NCI-H1048 (cell line): Measurements from ENCODE around the gene TRIO.

Experiments used
- DNase-seq: peaks from one replicate; lab custom pipeline; 2025; lab: John Stamatoyannopoulos, UW

The TRIO gene

DNA sequence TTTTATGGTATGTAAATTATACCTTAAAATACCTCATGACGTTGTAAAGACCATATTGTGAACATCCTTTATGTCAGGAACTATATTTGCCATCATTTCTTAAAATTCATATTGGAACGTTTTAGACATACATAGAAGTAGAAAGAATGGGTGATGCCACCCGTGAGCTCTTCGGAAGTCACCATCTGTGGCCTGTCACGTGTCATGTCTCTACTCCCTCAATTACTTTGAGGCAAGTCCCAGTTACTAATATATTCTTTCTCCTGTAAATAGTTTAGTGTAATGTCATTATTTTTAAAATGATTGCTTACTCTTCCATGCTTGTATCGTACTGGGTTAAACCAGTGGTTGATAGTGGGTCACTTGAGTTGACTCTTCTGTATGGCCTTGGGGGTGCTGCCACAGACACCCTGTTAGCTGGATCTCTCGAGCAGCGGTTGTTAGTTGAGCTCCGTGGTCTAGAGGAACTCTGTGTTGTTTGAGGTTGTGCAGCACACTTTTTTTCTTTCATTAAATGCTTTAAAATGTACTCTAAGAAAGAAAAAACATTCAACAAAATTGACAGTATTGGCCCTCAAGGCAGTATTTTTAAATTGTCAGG, 66.2 kb downstream of the TRIO start:
- DNase-seq = no peak

- no peak for DNase-seq
These were observed 66.7 kb downstream of the TRIO start for GRCh38 chr5:14209836-14210235.

- DNase-seq = no peak
These were observed 67.6 kb downstream of the TRIO start for GRCh38 chr5:14210729-14211128.

DNA sequence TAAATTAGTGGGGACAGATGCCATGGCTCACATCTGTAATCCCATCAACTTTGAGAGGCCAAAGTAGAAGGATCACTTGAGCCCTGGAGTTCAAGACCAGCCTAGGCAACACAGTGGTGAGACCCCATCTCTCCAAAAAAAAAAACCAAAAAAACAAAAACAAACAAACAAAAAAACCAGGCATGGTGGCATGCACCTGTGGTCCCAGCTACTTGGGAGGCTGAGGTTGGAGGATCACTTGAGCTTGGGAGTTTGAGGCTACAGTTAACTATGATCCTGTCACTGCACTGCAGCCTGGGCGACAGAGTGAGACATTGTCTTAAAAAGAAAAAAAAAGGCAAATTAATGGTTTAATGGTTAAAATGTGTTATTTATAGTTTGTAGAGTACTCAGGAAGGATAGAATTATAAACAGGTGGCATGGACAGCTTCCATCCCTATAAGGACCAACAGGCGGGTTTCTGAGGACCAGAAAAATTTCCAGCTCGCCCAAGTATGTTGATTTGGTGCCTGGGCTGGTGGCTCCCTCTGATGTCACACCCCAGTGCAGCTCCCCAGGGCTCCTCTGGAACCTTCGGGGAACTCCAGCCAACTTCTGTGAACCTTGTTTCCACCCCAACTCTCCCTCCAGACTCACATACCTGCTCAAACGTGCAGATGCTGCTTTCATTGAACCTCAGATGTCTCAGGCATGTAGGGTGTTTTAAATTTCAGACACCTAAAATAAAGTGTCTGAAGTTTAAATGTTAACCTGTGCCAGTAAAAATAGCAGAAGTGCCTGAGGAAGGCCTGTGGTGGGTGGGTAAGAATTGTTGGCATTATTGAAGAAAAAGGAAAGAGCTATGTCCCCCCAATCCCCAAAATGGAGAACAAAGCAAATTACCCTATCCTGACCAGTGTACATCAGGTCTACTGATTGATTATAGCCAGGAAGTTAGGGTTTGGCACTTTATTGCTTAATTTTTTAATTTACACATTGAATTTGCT, 69.0 kb downstream of the TRIO start:
- DNase-seq = no peak

GRCh38 chr5:14212838-14213237, 69.7 kb downstream of the TRIO start:
- DNase-seq = no peak

DNA sequence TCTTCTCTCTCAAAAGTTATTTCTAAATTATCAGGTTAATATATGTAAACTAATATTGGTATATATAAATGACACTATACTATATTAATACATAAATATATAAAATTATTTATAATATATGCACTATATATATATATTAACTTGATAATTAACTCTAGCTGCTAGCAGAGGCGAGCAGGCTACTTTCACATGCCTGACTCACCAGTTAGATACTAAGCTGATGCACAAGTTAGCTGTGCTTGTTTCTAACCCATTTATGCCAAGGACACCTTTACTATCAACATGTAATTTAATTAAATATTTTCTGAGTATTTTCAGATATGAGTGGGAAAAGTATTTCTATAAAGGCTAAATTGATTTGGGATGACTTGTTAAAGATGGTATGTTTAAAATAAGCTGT, 70.1 kb downstream of the TRIO start:
- no peak for DNase-seq

GRCh38 chr5:14213813-14214585, 70.9 kb downstream of the TRIO start:
- no peak for DNase-seq

- DNase-seq = no peak
These were observed 72.8 kb downstream of the TRIO start for GRCh38 chr5:14215901-14216300.

GRCh38 chr5:14216372-14216771, 73.2 kb downstream of the TRIO start:
- DNase-seq = no peak

GRCh38 chr5:14216902-14217301, 73.8 kb downstream of the TRIO start:
- DNase-seq = no peak

- no peak for DNase-seq
These were observed 74.4 kb downstream of the TRIO start for GRCh38 chr5:14217587-14217986.

GRCh38 chr5:14218011-14218410, 74.9 kb downstream of the TRIO start:
- no peak for DNase-seq

DNA sequence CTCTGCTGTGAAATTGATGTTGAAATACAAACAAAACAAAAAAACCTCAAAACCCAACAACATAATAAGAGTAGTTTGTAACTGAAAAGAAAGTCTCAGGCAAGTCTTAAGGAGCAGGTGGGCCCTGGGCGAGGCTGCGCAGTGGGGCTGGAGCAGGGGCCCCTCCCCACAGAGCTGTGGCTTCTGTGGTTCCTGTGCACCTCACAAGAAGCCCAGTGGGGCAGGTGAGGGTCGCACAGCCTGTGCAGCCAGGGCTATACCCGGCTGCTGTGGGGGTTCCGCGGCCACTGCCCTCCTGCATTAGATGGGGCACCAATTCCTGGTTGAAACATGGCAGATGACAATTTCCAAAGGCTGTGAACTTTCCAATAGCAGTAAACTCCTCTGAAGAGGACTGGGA, 75.3 kb downstream of the TRIO start:
- no peak for DNase-seq

DNA sequence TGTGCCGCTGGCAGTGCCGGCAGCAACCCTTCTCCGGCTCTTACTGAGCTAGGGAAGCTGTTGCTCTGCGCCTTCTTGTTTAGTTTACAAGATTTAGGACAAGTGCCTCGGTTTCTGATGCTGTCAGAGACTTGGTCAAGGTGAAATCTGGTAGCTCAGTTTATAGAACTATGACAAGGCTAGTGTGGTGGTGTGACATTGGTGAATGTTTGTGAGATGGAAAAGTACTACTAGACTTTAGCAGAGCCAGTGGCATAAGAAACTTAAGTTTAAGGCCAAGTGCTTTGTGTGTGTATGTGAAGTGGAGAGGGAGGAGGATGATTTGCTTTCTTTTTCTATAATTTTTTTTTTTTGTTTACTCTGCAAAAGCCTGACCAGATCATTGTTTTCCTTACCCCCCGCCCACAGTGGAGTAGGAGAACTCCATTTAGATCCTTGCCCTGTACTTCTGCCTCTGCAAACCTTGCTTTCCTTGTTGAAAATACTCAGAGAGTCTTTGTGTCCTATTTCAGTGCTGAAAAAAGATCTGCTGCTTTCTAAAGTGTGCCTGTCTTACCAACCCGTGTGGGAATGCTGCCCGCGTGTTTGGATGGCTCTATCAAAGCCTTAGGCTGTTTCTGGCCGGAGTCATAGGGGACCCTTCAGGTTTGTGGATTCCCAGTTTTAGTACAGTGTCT, 75.9 kb downstream of the TRIO start:
- DNase-seq = no peak

GRCh38 chr5:14219800-14220512, 76.8 kb downstream of the TRIO start:
- no peak for DNase-seq

GRCh38 chr5:14220642-14221041, 77.5 kb downstream of the TRIO start:
- DNase-seq = no peak

- no peak for DNase-seq
These were observed 78.6 kb downstream of the TRIO start for GRCh38 chr5:14221732-14222131.

DNA sequence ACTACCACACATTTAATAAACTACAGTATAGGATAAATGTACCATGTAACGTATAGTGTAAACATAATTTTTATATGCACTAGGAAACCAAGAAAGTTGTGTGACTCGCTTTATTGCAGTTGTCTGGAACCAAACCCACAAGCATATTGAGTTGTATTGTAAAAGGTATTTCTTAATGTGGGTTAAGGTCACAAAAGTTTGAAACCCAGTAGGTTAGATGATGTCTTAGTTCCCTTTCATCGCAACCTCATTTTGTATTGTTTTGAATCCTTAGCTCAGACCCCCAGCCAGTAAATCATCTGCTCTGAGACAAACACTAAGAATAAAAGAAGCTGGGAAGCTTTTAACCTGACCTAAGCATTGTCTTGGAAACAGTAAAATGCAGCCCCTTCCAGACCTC, 79.1 kb downstream of the TRIO start:
- no peak for DNase-seq

DNA sequence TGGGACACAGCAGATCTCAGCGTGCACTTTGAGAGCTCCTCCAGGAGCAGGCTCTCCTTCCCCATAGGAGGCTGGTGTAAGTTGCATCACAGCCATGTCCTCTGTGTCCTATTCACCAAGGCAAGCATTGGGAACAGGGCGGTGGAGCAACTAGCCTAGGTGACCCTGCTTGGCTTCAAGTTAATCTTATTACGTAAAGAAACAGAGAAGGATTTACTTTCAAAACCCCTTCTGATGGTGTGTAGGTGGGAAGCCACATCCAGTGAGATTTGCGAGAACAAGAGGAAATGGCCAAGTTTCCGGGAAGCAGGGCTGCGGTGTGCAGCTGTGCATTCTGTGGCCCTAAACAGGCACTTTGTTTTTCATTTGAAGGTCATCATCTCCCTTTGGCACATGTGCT, 80.2 kb downstream of the TRIO start:
- no peak for DNase-seq

DNA sequence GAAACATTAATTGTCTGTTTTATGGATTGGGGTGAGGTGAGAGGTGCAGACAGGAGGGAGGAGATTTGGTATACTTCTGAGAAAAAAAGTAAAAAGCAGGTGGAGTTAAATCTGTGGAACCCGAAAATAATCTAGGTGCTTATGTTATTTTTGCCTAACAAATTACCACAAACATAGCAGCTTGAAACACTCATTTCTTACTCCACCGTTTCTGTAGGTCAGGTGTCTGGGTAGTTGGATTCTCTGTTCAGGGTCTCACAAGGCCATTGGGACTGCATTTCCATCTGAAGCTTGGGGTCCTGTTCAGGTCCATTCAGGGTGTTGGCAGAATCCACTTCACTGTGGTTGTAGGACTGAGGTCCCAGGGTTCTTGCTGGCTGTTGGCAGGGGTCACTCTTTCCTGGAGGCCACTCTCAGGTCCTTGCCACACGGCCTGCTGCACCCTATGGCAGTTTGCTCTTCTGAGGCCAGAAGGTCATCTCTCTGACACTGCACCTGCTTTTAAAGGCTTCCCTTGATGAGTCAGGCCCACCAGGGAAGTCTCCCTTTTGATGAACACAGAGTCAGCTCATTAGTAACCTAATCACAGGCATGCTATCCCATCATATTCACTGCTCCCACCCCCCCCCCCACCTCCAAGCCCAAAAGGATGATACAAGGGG, 82.2 kb downstream of the TRIO start:
- DNase-seq = no peak

DNA sequence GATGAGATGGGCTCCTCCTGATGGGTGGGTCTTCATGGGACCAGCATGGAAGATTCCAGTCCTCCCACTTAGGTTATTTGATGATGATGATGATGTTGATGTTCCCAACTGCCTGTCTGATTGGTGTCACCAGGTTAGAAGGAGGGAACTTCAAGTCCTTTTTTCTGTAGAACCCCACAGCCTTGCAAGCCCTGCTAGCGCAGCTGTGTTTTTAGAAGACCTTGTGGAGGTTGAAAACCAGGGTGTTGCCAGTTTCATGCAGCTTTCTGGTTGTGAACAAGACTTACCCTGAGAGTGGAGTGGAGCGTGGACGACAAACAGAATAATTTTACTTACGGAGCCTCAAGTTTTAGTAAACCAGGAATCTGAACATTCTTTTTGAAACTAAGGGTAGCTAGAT, 83.0 kb downstream of the TRIO start:
- DNase-seq = no peak
